ENCODE data around the gene TNF. TPM values are rescaled to one million over a fixed set of nuclear protein-coding genes. Genes with fewer than 3 reads are reported as not detected.

Gene TNF
- total RNA-seq (2014; rRNA removed; shearing (Covaris generic)): 1.4 and 4.0 TPM in 2 replicates

DNA sequence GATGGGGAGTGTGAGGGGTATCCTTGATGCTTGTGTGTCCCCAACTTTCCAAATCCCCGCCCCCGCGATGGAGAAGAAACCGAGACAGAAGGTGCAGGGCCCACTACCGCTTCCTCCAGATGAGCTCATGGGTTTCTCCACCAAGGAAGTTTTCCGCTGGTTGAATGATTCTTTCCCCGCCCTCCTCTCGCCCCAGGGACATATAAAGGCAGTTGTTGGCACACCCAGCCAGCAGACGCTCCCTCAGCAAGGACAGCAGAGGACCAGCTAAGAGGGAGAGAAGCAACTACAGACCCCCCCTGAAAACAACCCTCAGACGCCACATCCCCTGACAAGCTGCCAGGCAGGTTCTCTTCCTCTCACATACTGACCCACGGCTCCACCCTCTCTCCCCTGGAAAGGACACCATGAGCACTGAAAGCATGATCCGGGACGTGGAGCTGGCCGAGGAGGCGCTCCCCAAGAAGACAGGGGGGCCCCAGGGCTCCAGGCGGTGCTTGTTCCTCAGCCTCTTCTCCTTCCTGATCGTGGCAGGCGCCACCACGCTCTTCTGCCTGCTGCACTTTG lies at the start of gene TNF:
Gene TNF (plus strand): TSS at position 231 of the 567 bp plus-strand sequence. CDS start 177 bp downstream, at position 408.
- peak; percentile 63 for DNase-seq (ENCODE audit: low read depth)

DNA sequence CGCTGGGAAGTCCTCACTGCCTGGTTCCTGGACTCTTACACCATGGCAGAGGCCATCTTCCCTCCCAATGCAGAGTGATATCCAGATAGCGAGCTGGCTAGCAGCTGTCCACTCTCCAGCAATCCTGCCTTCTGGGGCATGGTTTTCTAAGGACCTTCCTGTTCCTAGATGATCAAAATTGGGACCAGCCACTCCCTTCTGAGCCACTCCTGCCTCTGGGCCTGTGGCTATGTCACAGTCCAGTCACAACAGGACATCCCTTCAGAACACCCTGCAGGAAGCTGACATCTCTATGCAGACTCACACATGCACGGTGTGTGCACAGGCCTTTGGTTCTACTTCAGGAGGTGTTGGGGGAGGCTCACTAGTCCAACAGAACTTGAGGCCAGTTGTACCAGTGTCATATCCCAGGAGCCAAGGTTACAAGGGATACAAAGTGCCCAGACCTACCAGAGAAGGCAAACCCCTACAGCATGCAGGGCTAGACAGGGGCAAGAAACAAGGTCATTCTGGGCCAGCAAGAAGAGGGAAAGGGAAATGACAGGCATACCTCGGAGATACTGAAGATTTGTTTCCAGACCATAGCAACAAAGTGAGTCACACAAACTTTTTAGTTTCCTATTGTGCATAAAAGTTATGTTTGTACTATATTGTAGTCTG lies 49.3 kb upstream of the TNF start:
- no peak for DNase-seq (ENCODE audit: low read depth)

DNA sequence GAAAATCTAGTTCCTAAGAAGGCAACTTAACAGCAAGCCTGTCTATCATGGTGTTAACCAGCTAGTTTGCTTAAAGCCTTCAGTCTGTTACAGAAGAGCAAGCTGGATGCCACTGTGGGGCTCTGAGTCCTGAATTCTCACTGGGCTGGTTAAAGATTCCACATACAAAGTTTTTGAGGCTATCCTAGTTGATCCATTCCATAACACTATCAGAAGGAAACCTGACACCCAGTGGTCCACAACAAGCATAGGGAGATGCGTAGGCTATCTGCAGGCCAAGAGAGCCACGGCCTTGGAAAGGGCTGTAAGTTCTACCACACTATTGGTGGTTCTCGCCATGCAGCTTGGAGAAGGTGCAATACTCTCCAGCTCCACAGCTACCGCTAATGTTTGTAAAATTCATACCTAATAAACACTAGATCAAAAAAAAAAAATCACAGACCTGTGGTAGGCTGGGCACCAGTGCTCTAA lies 47.0 kb upstream of the TNF start:
- no peak for DNase-seq (ENCODE audit: low read depth)

DNA sequence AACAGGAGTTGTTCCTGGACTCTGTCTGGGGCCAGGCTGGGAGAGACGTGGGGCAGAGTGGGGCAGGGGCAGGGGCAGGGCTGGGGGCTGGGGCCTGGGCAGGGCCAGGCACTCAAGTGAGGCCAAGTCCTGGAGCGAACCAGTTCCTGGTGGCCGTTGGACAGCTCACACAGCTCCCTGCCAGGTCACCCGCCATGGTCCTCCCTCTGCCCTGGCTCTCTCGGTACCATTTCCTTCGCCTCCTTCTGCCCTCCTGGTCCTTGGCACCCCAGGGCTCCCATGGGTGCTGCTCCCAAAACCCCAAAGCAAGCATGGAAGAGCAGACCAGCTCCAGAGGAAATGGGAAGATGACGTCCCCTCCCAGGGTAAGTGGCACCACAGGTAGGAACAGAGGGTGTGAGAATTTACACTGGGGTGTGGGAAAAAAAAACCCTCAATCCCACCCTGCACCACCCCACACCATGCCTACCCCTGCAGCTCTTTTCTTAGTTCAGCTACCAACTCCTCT lies 46.5 kb upstream of the TNF start, which contains the start of gene MCCD1:
Gene MCCD1 (plus strand): TSS at position 142 of the 508 bp plus-strand sequence. CDS start 53 bp downstream, at position 195.
- DNase-seq (ENCODE audit: low read depth): no peak

DNA sequence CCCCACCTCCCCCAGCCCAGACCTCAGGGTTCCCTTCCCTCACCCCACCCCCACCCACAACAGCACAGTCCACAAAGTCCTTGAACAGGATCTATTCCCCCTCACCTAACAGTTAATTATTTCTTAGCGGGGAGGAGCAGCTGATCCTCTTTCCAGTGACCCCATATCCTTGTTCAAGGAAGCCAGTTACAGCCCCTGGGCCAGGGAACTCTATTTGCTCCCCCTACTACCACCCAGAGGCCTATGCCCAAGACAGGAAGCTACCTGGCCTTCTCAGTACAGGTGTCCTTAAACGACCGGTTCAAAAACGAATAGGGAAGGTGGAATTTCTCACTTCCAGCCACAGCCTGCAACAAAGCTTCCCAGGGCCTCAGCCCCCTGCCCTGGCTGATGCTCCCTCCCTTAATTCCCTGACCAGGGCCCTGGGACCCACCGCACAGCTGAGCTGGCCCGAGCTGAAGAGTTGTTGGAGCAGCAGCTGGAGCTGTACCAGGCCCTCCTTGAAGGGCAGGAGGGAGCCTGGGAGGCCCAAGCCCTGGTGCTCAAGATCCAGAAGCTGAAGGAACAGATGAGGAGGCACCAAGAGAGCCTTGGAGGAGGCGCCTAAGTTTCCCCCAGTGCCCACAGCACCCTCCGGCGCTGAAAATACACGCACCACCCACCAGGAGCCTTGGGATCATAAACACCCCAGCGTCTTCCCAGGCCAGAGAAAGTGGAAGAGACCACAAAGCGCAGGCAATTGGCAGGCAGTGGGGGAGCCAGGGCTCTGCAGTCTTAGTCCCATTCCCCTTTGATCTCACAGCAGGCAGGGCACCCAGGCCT lies 45.8 kb upstream of the TNF start:
- DNase-seq (ENCODE audit: low read depth): peak; percentile 27

DNA sequence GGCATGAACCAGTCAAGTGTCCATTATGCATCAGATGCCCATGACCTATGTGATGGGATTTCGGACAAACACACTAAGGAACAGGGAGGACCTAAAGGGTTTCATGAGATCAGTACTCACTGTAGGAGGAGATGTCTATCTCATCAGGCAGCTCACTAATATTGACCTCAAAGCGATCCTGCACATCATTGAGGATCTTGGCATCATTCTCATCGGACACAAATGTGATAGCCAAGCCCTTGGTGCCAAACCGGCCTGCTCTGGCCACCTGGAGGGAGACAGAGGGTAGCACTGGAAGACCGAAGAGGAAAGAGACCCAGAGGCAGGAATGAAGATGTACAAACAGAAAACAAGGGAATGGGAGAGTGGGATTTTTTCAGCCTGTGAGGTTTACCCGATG lies 44.7 kb upstream of the TNF start:
- DNase-seq (ENCODE audit: low read depth): no peak

DNA sequence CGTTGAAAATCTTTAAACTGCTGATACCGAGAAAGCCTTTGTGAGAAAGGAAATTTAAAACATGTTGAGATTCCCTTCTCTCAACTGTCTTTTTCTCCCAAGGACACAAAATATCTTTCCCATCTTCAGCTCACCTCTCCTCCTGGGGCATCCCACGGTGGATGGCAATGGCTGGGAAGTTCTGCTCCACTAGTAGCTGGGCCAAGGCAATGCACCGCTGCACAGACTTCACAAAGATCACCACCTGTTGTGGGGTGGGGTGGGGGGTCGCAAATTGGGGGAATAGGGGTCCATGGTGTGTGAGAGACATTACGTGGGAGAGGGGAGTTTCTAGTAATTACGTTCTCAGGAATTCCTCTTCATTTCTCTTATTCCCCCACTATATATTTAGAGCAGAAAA lies 44.2 kb upstream of the TNF start:
- no peak for DNase-seq (ENCODE audit: low read depth)

DNA sequence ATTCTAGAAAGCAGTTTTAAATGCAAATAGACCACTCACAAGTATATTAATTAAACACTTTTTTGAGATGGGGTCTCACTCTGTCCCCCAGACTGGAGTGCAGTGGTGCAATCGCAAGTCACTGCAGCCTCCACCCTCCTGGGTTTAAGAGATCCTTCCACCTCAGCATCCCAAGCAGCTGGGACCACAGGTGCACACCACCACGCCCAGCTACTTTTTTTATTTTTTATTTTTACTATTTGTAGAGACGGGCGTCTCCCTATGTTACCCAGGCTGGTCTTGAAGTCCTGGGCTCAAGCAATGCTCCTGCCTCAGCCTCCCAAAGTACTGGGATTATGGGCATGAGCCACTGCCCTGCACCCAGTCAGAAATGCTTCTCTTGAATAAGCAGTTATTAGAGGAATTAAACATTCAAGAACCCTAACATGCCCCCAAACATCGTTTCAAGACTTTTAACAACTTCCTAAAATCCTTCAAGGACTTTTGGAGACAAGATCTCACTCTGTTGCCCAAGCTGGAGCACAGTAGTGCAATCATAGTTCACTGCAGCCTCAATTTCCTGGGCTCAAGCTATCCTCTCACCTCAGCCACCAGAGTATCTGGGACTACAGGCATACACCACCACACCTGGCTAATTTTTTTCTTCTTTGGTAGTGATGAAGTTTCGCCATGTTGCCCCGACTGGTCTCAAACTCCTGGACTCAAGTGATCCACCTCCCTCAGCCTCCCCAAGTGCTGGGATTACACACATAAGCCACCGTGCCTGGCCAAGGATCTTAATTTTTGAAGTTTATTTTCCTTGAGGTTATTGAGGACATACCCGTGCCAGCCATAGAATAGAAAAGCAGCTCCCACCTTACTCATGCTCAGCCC lies 43.4 kb upstream of the TNF start:
- DNase-seq (ENCODE audit: low read depth): no peak

DNA sequence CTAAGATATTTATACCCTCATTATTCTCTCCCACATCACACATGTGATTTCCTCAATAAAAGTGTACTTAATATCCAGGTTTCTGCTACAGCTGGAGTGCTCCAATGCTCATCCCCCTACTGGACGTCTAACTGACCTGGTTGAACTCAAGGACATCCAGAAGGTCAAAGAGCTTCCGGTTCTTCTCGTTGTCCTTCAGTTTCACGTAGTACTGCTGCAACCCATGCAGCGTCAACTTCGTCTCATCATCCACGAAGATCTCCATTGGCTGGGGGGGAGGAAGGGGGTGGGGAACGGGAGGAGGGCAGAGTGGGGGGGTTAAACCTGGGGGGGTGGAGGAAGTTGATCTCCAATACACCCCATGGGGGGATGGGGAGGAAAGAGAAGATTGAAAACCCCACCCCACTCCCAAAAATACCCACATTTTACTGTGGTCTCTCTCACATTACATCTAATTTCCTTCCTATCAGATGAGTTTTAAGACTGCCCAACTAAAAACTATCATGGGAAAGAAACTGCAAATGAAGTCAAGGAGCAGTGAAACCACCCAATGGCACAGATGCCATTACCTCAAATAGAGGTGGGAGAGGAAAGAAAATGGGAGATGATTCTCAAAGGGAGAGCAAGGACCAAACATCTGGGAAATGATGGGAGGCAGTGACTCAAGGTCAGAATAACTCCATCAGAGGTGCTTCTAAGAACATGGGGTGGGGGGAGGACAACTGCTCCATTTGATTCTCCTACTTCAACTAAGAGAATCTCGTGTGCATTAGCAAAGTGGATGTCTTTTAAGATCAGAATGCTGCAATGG lies 42.5 kb upstream of the TNF start:
- DNase-seq (ENCODE audit: low read depth): no peak

DNA sequence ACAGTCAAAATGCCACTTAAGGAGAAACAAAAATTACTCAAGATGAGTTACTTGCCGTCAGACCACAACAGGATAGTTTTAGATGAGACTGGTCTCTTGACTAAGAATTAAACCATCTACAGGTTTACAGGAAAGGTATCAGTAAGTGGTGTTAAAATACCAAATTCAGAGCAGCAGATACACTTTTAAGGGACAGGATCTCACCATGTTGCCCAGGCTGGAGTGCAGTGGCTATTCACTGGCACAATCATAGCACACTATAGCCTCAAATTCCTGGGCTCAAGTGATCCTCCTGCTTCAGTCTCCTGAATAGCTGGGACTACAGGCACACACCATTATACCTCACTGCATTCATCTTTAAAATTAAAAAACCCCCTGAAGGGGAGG lies 41.9 kb upstream of the TNF start:
- no peak for DNase-seq (ENCODE audit: low read depth)

DNA sequence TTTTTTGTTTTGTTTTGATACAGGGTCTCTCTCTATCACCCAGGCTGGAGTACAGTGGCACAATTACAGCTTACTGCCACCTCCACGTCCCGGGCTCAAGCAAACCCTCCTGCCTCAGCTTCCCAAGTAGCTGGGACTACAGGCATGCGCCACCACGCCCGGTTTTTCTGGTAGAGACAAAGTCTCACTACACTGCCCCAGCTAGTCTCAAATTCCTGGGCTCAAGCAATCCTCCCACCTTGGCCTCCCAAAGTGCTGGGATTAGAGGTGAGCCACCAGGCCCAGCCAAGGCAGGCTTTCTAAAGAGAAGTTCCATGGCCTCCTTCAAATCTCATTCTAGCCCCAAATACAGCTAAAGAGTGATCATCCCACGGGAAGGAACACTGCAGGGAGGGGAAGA lies 41.4 kb upstream of the TNF start:
- DNase-seq (ENCODE audit: low read depth): no peak

DNA sequence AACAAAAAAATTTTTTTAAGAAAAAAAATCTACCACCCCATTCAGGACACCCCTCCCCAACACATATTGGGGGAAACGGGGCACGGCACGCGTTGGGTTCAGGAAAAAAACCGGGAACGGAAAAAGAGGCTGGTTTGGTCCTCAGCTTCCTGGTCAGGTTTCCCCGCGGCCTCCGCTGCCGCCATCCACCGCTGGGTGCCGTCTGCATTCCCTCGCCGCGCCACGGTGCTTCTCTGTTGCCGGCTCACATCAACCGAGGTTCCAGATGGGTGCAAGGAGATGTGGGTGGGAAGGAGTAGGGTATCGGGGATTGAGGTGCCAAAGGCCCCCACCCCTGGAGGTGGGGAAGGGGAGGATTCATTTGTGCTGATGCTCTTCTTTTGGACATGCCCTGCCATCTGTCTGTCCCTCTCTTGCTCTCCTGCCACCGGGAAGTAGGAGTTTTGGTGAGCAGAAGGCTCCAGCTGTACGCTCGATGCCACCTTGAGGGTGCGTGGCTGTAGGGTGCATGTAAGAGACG lies 40.8 kb upstream of the TNF start:
- DNase-seq (ENCODE audit: low read depth): no peak

DNA sequence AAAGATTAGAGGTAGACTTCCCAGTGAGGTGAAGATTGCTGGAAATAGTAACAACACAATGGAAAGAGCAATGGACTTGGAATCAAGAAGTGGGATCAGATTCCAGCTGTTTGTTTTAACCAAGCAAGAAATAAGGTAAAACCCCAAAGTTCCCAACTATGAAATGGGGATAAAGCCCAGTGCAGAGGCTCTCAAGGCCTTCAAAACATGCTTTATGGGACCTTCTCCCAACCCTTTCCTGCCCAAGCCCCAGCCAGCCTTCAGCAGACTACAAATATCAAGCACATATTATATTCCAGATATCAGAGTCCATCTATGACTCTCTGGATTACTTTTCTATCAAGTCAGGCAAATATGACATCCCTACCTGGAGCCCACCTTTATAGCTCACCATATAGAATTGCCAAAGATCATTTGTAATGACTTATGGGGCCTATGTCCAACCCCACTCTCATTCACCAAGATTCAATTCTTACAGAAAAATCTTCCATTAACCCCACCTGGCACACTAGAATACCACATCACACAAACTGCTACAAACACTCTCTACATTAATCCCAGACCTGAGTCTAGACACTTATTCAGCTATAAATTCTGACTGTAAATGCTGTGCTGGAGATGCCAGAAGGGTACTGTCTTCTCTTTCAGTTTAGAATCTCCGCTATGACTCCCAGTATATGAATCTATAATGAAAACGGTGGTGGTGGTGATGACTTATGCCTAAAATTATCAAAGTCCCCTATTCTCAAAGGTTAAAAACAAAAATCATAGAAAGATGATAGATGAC lies 39.6 kb upstream of the TNF start:
- DNase-seq (ENCODE audit: low read depth): no peak

DNA sequence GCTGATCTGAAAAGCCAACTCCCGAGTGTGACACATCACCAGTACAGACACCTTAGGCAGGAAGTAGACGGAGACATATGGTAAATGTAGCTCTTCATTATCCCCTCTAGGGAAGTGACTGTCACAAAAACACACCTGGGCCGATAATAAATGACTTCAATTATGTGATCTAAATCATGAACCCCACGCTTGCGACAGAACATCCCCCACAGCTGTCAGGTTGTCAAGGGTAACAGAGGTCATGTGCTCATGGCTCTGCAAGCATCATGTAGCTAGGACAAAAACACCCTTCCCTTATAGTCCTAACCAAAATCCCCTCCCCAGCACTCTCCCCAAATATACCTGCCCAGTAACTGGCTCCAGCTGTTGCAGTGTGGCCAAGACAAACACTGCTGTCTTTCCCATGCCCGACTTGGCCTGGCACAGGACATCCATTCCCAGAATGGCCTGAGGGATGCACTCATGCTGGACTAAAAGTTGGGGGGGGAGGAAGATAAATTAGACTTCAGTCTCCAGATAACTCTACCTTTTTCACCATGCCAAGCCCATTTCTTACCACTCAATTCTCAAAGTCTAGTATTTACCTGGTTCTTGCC lies 36.5 kb upstream of the TNF start:
- DNase-seq (ENCODE audit: low read depth): no peak

DNA sequence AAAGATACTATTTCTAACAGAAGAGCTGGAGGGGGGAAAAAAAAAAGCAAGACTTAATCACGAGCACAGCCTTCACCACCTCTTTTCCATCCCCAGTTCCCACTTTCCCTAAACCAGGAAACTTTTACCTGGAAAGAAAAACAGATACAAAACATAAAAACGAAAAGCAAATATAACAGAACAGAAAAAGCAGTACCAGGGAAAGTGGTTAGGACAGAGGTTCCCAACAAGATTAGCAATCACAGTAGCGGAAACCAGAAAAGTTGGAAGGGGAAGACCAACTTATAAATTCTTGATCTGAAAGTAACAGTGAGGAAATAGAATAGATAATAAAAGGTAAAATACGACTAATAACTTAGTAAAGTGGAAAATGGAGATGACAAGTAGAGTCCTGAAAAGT lies 34.7 kb upstream of the TNF start:
- DNase-seq (ENCODE audit: low read depth): no peak

DNA sequence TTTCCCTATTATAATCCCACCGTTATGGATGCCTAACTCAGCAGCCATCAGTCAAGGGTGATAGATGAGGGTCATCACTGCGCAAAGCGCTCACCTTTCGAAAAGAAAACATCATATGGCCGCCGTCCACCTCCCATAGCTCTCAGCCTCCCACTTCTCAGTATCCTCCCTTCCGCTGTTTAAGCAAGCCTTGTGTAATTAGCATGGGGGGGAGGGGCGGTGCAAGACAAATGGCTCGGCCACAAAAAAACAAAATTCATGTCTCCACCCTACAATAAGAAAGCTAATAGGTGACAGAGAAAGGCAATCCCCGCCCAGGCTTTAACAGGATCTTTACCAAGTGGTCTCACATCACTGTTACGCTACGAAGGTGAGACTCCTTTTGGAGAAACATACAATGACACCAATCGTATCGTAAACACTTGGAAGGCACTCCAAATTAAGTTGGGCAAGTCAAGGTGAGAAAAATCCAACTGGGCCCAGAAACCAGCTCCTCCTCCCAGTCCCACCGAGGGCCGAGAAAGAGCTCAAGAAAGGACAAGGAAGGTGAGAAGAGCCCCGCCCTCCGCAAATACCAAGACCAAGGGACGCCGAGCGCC lies 34.2 kb upstream of the TNF start:
- DNase-seq (ENCODE audit: low read depth): peak; percentile 77

DNA sequence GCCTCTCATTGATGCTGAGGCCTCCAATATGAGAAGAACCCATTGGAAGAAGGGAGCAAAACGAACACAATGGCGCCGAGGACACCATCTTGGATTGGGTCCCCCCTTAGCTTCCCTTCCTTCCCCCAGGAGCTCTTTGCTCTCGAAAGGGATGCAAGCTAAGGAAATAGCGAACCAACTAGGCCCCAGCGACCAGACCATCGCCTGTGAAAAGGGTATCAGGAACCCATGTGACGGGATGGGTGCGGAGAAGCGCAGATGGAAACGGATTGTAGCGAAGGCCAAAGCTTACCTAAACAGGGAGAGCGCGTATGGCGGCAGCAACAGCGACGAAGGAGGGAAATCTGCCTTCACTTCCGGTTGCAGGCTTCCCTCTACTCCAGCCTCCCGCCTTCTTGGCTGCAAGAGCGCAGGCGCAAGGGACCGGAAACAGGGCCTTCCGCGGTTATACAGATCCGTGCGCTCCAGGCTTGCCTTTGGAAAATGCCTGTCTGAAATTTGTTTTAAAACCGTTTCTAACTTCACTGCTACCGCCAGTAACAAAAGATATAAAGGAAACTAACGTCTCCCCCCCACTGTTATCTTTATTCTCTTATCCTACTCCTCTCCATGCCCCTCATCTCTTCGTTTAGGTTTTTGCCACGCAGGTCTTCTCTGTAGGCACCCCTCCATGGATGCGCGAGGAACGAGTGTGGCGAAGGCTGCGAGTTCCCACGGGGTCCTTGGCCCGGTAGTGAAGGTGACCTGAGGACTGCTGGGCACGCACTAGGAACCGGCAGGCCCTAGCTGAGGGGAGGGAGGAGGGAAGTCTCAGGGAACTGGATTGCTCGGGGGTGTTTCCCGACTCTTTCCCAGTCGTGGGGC lies 33.5 kb upstream of the TNF start, which contains the start of gene DDX39B:
Gene DDX39B (minus strand): TSS at position 346 of the 864 bp plus-strand sequence. CDS start 1,471 bp downstream, outside the sequence.
- peak; percentile 99 for DNase-seq (ENCODE audit: low read depth)

DNA sequence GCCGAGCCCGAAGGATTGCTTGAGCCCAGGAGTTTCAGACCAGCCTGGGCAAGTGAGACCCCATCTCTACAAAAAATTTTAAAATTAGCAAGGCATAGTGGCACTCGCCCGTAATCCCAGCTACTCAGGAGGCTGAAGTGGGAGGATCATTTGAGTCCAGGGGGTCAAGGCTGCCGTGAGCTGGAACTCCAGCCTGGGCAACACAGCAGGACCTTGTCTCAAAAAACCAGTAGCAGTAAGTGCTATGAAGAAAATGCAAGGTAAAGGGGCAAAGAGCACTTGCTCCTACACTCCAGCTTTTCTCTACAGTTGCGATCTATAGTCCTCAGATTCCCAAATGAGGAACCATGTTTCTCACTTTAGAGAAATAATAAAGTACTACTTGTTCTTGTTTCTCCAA lies 31.7 kb upstream of the TNF start:
- DNase-seq (ENCODE audit: low read depth): no peak
